Pancreas (tissue), 10 donors: ENCODE results near the gene SDHB. TPM values are rescaled to one million over a fixed set of nuclear protein-coding genes. Genes with fewer than 3 reads are reported as not detected.
A peak's percentile ranks its signal among the peaks of the same experiment; 100 is the strongest.

Experiments used
- ATAC-seq, 4 donors: fragments of 200-7000 bp; cut with Tn5 transposase; one replicate each; pipeline versions ENCODE4 v1.8.0 to v1.9.1; 2020; ENCODE audit warnings: mild to moderate bottlenecking in 4 of 4, moderate library complexity in 4 of 4
- DNase-seq, 6 donors: peaks; one replicate each; pipeline ENCODE4 v3.0.0-alpha.2; 2020
- FAIRE-seq: peaks from 2 replicates; lab custom pipeline; 2012; peaks lifted over from hg19 to GRCh38; lab: Jason Lieb, UNC
- H3K27ac ChIP-seq, 4 donors: fragments of 200-600 bp; sonication (generic); 1 replicate in 3 of 4; 2 replicates in 1 of 4; pipeline versions ENCODE4 v1.5.0 to v1.8.0; 2020
- H3K27me3 ChIP-seq, 4 donors: fragments of 200-600 bp; one replicate each; pipeline ENCODE4 v1.8.0; 2021
- H3K36me3 ChIP-seq, 3 donors: fragments of 200-600 bp; sonication (generic) in 1 of 3; one replicate each; pipeline versions ENCODE4 v1.5.0 to v1.8.0; 2020 to 2021
- H3K4me1 ChIP-seq, 3 donors: fragments of 200-600 bp; one replicate each; pipeline ENCODE4 v1.8.0; 2021
- H3K4me3 ChIP-seq, 4 donors: fragments of 200-600 bp; sonication (generic) in 2 of 4; one replicate each; pipeline versions ENCODE4 v1.5.0 to v1.8.0; 2020 to 2021
- H3K9me3 ChIP-seq, 4 donors: fragments of 200-600 bp; one replicate each; pipeline ENCODE4 v1.8.0; 2021
- CTCF ChIP-seq, 4 donors: fragments of 200-600 bp; sonication (generic) in 3 of 4; IDR thresholded peaks; one replicate each; pipeline versions ENCODE4 v1.5.0 to v1.8.0; 2021; ENCODE audit warnings: antibody characterized with exemption in 4 of 4
- WGBS, 2 donors: extraction: QIAGEN DNeasy Blood & Tissue Kit; methylation state at CpG; one replicate each; pipeline ENCODE4 v1.1.7; 2013; 5-methylcytosine and 5-hydroxymethylcytosine counted together
- intact Hi-C, 3 donors: fragments of 100-400 bp; cut with DNase I; formaldehyde crosslinking; loops; one replicate each; pipeline versions ENCODE4 v1.11.1 to v1.14.2; 2022
- polyA plus RNA-seq, 2 donors: library from polyadenylated mRNA; stranded (reverse); fragments of 200-250 nt; gene quantifications; one replicate each; pipeline ENCODE4 v1.2.3, GENCODE V29; 2013
- total RNA-seq, 6 donors: library from RNA; stranded (reverse); fragmentation: NEBNext Ultra II Directional in 4 of 6; extraction: Animal tissue kit (Norgen Biotek cat#: 25700) in 4 of 6; gene quantifications; one replicate each; pipeline versions ENCODE4 v1.2.1 to v1.2.4, GENCODE V29; 2021 to 2023
- donor health status: healthy with polysubstance abuse.
- donor health status: DM: no; HTN: no; CAD: no; lungs with moderate emphysema.
- donor health status: DM: no; HTN: no; CAD: no.
- donor health status: control.
- donor health status: control.
- donor health status: Bipolar disorder and iron deficiency.
- donor health status: DM: yes; HTN: yes; CAD: no.
- donor health status: DM: no; HTN: no; CAD: no.
- donor health status: DM: no; HTN: no; CAD: no.
- donor health status: DM: yes; HTN: yes; CAD: no.

The SDHB gene
- total and polyA plus RNA-seq, 8 donors = 28.5 to 50.8 (median 44.7) TPM

GRCh38 chr1:16992675-16993074, 61.2 kb downstream of the SDHB start:
- no peak for FAIRE-seq
- peaks cover 0 to 16% (median 2%) of the 10 kb centered on the region in 3 donors for H3K36me3 ChIP-seq
- no peaks in the 10 kb centered on the region for H3K27me3 ChIP-seq
- no peaks in the 10 kb centered on the region for H3K4me1 ChIP-seq
- no peak for DNase-seq
- no peak for TF ChIP-seq CTCF (IDR thresholded peaks at IDR 0.05)
- H3K27ac ChIP-seq = no peak overlapping the region
- no peaks in the 10 kb centered on the region for H3K9me3 ChIP-seq
- no peak overlapping the region for H3K4me3 ChIP-seq
- intact Hi-C loops = no loop called here
- no peak for ATAC-seq
- WGBS, 2 donors = 95 to 96% methylated on average over 9 of the region's 9 CpGs

GRCh38 chr1:16992102-16992501, 61.7 kb downstream of the SDHB start:
- no peak overlapping the region for H3K4me3 ChIP-seq
- intact Hi-C loops = no loop called here
- H3K27me3 ChIP-seq = no peaks in the 10 kb centered on the region
- H3K9me3 ChIP-seq = no peaks in the 10 kb centered on the region
- no peaks in the 10 kb centered on the region for H3K4me1 ChIP-seq
- no peak for TF ChIP-seq CTCF (IDR thresholded peaks at IDR 0.05)
- ATAC-seq (no peak), DNase-seq (peak in 1 of 6 donors; percentile 72), FAIRE-seq (no peak)
- H3K36me3 ChIP-seq = peaks cover 0 to 21% (median 5%) of the 10 kb centered on the region in 3 donors
- no peak overlapping the region for H3K27ac ChIP-seq
- 96 to 98% methylated on average over 12 of the region's 12 CpGs for WGBS, 2 donors

GRCh38 chr1:16991571-16991970, 62.3 kb downstream of the SDHB start:
- Histone ChIP-seq H3K4me3 (no peak overlapping the region), H3K4me1 (no peaks in the 10 kb centered on the region), H3K36me3 (peaks cover 0 to 22% (median 5%) of the 10 kb centered on the region in 3 donors), H3K9me3 (no peaks in the 10 kb centered on the region), H3K27me3 (no peaks in the 10 kb centered on the region), H3K27ac (no peak overlapping the region)
- DNase-seq (no peak), FAIRE-seq (no peak), ATAC-seq (no peak)
- intact Hi-C loops = no loop called here
- 96 to 98% methylated on average over 12 of the region's 12 CpGs for WGBS, 2 donors
- no peak for TF ChIP-seq CTCF (IDR thresholded peaks at IDR 0.05)

GRCh38 chr1:16989676-16990391, 64.0 kb downstream of the SDHB start:
- peaks cover 0 to 25% (median 5%) of the 10 kb centered on the region in 3 donors for H3K36me3 ChIP-seq
- intact Hi-C loops = no loop called here
- ATAC-seq (no peak), DNase-seq (peak in 1 of 6 donors; percentile 30), FAIRE-seq (no peak)
- H3K4me3 ChIP-seq = no peak overlapping the region
- H3K9me3 ChIP-seq = no peaks in the 10 kb centered on the region
- H3K27ac ChIP-seq = no peak overlapping the region
- TF ChIP-seq CTCF (IDR thresholded peaks at IDR 0.05) = no peak
- H3K27me3 ChIP-seq = no peaks in the 10 kb centered on the region
- 94 to 95% methylated on average over 22 of the region's 22 CpGs for WGBS, 2 donors
- no peaks in the 10 kb centered on the region for H3K4me1 ChIP-seq

GRCh38 chr1:16988210-16988609, 65.6 kb downstream of the SDHB start:
- Histone ChIP-seq H3K9me3 (no peaks in the 10 kb centered on the region), H3K4me3 (no peak overlapping the region), H3K36me3 (peaks cover 0 to 25% (median 5%) of the 10 kb centered on the region in 3 donors), H3K27me3 (no peaks in the 10 kb centered on the region), H3K27ac (no peak overlapping the region), H3K4me1 (no peaks in the 10 kb centered on the region)
- intact Hi-C loops = no loop called here
- TF ChIP-seq CTCF (IDR thresholded peaks at IDR 0.05) = no peak
- ATAC-seq (no peak), DNase-seq (no peak), FAIRE-seq (no peak)
- WGBS, 2 donors = 91 to 92% methylated on average over 13 of the region's 13 CpGs
